ENCODE measurements around the gene OPA3. TPM values are rescaled to one million over a fixed set of nuclear protein-coding genes. Genes with fewer than 3 reads are reported as not detected.

Gene OPA3
- total RNA-seq, 1 experiment from 2014 or later: 15.2 TPM

GRCh38 chr19:45528744-45529419 is 55.7 kb downstream of the OPA3 start:
- ChIA-PET POLR2A (ENCODE audit: low non-redundant PET) (no interaction called here), CTCF (interaction anchor here (0.6 kb wide), 1 partner anchor 110 kb away, joined by 15 read pairs; the partner anchor contains the start of gene EML2)
- intact Hi-C loops (cut with micrococcal nuclease; ENCODE audit: unreplicated experiment): no loop called here
- Histone ChIP-seq H3K4me3 (ENCODE audit: low read depth, low read length, poor library complexity, severe bottlenecking) (peak overlapping the region; percentile 52), H3K27me3 (replicated peaks; ENCODE audit: insufficient read depth, low read depth, low read length, poor library complexity) (no peaks in the 10 kb centered on the region), H3K9me3 (ENCODE audit: low read depth, low read length, poor library complexity, severe bottlenecking) (peaks cover 9% of the 10 kb centered on the region), H3K4me1 (ENCODE audit: insufficient read depth, low read length, poor library complexity, severe bottlenecking) (peaks cover 7% of the 10 kb centered on the region), H3K36me3 (ENCODE audit: insufficient read depth, low read length, poor library complexity, severe bottlenecking) (peaks cover 15% of the 10 kb centered on the region), H3K27ac (ENCODE audit: low read depth, low read length, poor library complexity, severe bottlenecking) (no peak overlapping the region)
- DNase-seq (ENCODE audit: low spot score): peak; percentile 75
- TF ChIP-seq EZH2 (IDR thresholded peaks at IDR 0.05; ENCODE audit: borderline replicate concordance, low read depth, low read length, poor library complexity, severe bottlenecking): no peak
- TF ChIP-seq CTCF (conservative IDR thresholded peaks at IDR 0.05; ENCODE audit: low read depth, low read length): peak; percentile 31
- no TSS peak for BruUV-seq (replicated peaks)

- peaks cover 7% of the 10 kb centered on the region for H3K4me1 ChIP-seq (ENCODE audit: insufficient read depth, low read length, poor library complexity, severe bottlenecking)
- CTCF ChIA-PET: no interaction called here
- BruUV-seq (replicated peaks): no TSS peak
- TF ChIP-seq EZH2 (IDR thresholded peaks at IDR 0.05; ENCODE audit: borderline replicate concordance, low read depth, low read length, poor library complexity, severe bottlenecking): no peak
- DNase-seq (ENCODE audit: low spot score): peak; percentile 25
- H3K4me3 ChIP-seq (ENCODE audit: low read depth, low read length, poor library complexity, severe bottlenecking): peak overlapping the region; percentile 52
- no peaks in the 10 kb centered on the region for H3K27me3 ChIP-seq (replicated peaks; ENCODE audit: insufficient read depth, low read depth, low read length, poor library complexity)
- intact Hi-C loops (cut with micrococcal nuclease; ENCODE audit: unreplicated experiment): no loop called here
- peaks cover 9% of the 10 kb centered on the region for H3K9me3 ChIP-seq (ENCODE audit: low read depth, low read length, poor library complexity, severe bottlenecking)
- H3K36me3 ChIP-seq (ENCODE audit: insufficient read depth, low read length, poor library complexity, severe bottlenecking): peaks cover 21% of the 10 kb centered on the region
- POLR2A ChIA-PET (ENCODE audit: low non-redundant PET): interaction anchor here (0.6 kb wide), 1 partner anchor 149 kb away, joined by 3 read pairs; no protein-coding TSS in a partner anchor
- no peak overlapping the region for H3K27ac ChIP-seq (ENCODE audit: low read depth, low read length, poor library complexity, severe bottlenecking)
Observed at GRCh38 chr19:45528149-45528743, 56.4 kb downstream of the OPA3 start.

- no TSS peak for BruUV-seq (replicated peaks)
- peaks cover 9% of the 10 kb centered on the region for H3K9me3 ChIP-seq (ENCODE audit: low read depth, low read length, poor library complexity, severe bottlenecking)
- H3K27me3 ChIP-seq (replicated peaks; ENCODE audit: insufficient read depth, low read depth, low read length, poor library complexity): no peaks in the 10 kb centered on the region
- no peak for TF ChIP-seq EZH2 (IDR thresholded peaks at IDR 0.05; ENCODE audit: borderline replicate concordance, low read depth, low read length, poor library complexity, severe bottlenecking)
- TF ChIP-seq CTCF (conservative IDR thresholded peaks at IDR 0.05; ENCODE audit: low read depth, low read length): no peak
- CTCF ChIA-PET: interaction anchor here (0.6 to 0.8 kb wide), 2 partner anchors 70 to 103 kb away, joined by 3 to 6 read pairs; no protein-coding TSS in a partner anchor
- intact Hi-C loops (cut with micrococcal nuclease; ENCODE audit: unreplicated experiment): no loop called here
- peaks cover 23% of the 10 kb centered on the region for H3K36me3 ChIP-seq (ENCODE audit: insufficient read depth, low read length, poor library complexity, severe bottlenecking)
- H3K4me3 ChIP-seq (ENCODE audit: low read depth, low read length, poor library complexity, severe bottlenecking): no peak overlapping the region
- peak; percentile 20 for DNase-seq (ENCODE audit: low spot score)
- peaks cover 7% of the 10 kb centered on the region for H3K4me1 ChIP-seq (ENCODE audit: insufficient read depth, low read length, poor library complexity, severe bottlenecking)
- POLR2A ChIA-PET (ENCODE audit: low non-redundant PET): interaction anchor here (0.6 kb wide), 1 partner anchor 150 kb away, joined by 3 read pairs; no protein-coding TSS in a partner anchor
- H3K27ac ChIP-seq (ENCODE audit: low read depth, low read length, poor library complexity, severe bottlenecking): no peak overlapping the region
Observed at GRCh38 chr19:45527731-45528130, 56.9 kb downstream of the OPA3 start.
